Neuronal stem cell (in vitro differentiated cells): ENCODE data around the gene S100PBP.
A peak's percentile ranks its signal among the peaks of the same experiment; 100 is the strongest.

Experiments used
- DNase-seq: peaks from one replicate; pipeline ENCODE4 v3.0.0-alpha.2; 2013; ENCODE audit warnings: low spot score
- H2AFZ ChIP-seq: one replicate; pipeline ENCODE4 v1.6.1; 2013; ENCODE audit warnings: mild to moderate bottlenecking, low read length, inconsistent platforms
- H2AK5ac ChIP-seq: 2 replicates; pipeline ENCODE4 v1.6.1; 2013; ENCODE audit warnings: low read depth, mild to moderate bottlenecking, inconsistent platforms, low read length, moderate library complexity, mixed read lengths
- H2BK120ac ChIP-seq: 2 replicates; pipeline ENCODE4 v1.6.1; 2013; ENCODE audit warnings: low read depth, mild to moderate bottlenecking, inconsistent platforms, low read length, moderate library complexity, mixed read lengths
- H2BK12ac ChIP-seq: one replicate; pipeline ENCODE4 v1.6.1; 2013; ENCODE audit warnings: low read length, inconsistent platforms
- H2BK15ac ChIP-seq: 2 replicates; pipeline ENCODE4 v1.6.1; 2013; ENCODE audit warnings: mild to moderate bottlenecking, low read length, inconsistent platforms, mixed read lengths
- H2BK5ac ChIP-seq: one replicate; pipeline ENCODE4 v1.6.1; 2013; ENCODE audit warnings: inconsistent platforms, mild to moderate bottlenecking, low read length, moderate library complexity
- H3K14ac ChIP-seq: one replicate; pipeline ENCODE4 v1.6.1; 2013; ENCODE audit warnings: low read length, inconsistent platforms
- H3K18ac ChIP-seq: 2 replicates; pipeline ENCODE4 v1.6.1; 2013; ENCODE audit warnings: low read length, inconsistent platforms
- H3K23ac ChIP-seq: 2 replicates; pipeline ENCODE4 v1.6.1; 2013; ENCODE audit warnings: low read depth, mild to moderate bottlenecking, mixed read lengths, low read length, inconsistent platforms; ENCODE audit not compliant: poor library complexity
- H3K27ac ChIP-seq: replicated peaks from 3 replicates; pipeline ENCODE4 v1.5.1; 2013; ENCODE audit warnings: low read length, inconsistent platforms
- H3K27me3 ChIP-seq, 3 experiments: 2 replicates each; pipeline ENCODE4 v1.6.1; 2013; ENCODE audit warnings: low read length in 3 of 3, mild to moderate bottlenecking in 2 of 3, inconsistent platforms in 1 of 3, low read depth in 1 of 3, mixed read lengths in 1 of 3, moderate library complexity in 1 of 3; ENCODE audit not compliant: control insufficient read depth in 3 of 3, insufficient read depth in 3 of 3
- H3K36me3 ChIP-seq, 2 donors: replicated peaks in 1 of 2; 2 replicates each; pipeline ENCODE4 v1.6.1; 2013; ENCODE audit warnings: low read length in 2 of 2; ENCODE audit not compliant: control insufficient read depth in 2 of 2, insufficient read depth in 2 of 2
- H3K4ac ChIP-seq: 2 replicates; pipeline ENCODE4 v1.6.1; 2013; ENCODE audit warnings: inconsistent platforms, mild to moderate bottlenecking, low read length, moderate library complexity
- H3K4me1 ChIP-seq, 2 donors: 1 replicate in 1 of 2; 2 replicates in 1 of 2; pipeline ENCODE4 v1.6.1; 2013; ENCODE audit warnings: low read length in 2 of 2, low read depth in 1 of 2; ENCODE audit not compliant: control insufficient read depth in 2 of 2, insufficient read depth in 1 of 2
- H3K4me2 ChIP-seq: one replicate; pipeline ENCODE4 v1.6.1; 2013; ENCODE audit warnings: mild to moderate bottlenecking, low read length, inconsistent platforms; ENCODE audit not compliant: insufficient read depth, poor library complexity, severe bottlenecking
- H3K4me3 ChIP-seq, 2 donors: 2 replicates each; pipeline ENCODE4 v1.5.1; 2013; ENCODE audit warnings: low read length in 2 of 2, mild to moderate bottlenecking in 2 of 2, inconsistent platforms in 1 of 2, moderate library complexity in 1 of 2
- H3K79me1 ChIP-seq: one replicate; pipeline ENCODE4 v1.6.1; 2013; ENCODE audit warnings: low read depth, mild to moderate bottlenecking, inconsistent platforms, low read length, moderate library complexity
- H3K9ac ChIP-seq: one replicate; pipeline ENCODE4 v1.6.1; 2013; ENCODE audit warnings: mild to moderate bottlenecking, low read depth, low read length, inconsistent platforms; ENCODE audit not compliant: poor library complexity
- H3K9me3 ChIP-seq, 2 donors: replicated peaks in 1 of 2; 2 replicates each; pipeline versions ENCODE3 to v1.6.1; 2013; ENCODE audit warnings: low read length in 2 of 2, mild to moderate bottlenecking in 2 of 2, inconsistent platforms in 1 of 2, low read depth in 1 of 2, mixed read lengths in 1 of 2, moderate library complexity in 1 of 2; ENCODE audit not compliant: control insufficient read depth in 2 of 2, insufficient read depth in 1 of 2
- H4K8ac ChIP-seq: one replicate; pipeline ENCODE4 v1.6.1; 2013; ENCODE audit warnings: low read depth, mild to moderate bottlenecking, inconsistent platforms, low read length, moderate library complexity
- H4K91ac ChIP-seq: one replicate; pipeline ENCODE4 v1.6.1; 2013; ENCODE audit warnings: low read length, low read depth, mild to moderate bottlenecking, inconsistent platforms; ENCODE audit not compliant: poor library complexity
- WGBS, 2 donors: extraction: QIAGEN DNeasy Blood & Tissue Kit; methylation state at CpG; one replicate each; pipeline ENCODE4 v1.1.7; 2013; ENCODE audit warnings: missing lambda C conversion rate in 2 of 2, mixed read lengths in 1 of 2; ENCODE audit not compliant: insufficient read length in 2 of 2, insufficient replicate concordance in 1 of 2; ENCODE audit errors: extremely low coverage in 2 of 2; 5-methylcytosine and 5-hydroxymethylcytosine counted together

S100PBP gene

DNA sequence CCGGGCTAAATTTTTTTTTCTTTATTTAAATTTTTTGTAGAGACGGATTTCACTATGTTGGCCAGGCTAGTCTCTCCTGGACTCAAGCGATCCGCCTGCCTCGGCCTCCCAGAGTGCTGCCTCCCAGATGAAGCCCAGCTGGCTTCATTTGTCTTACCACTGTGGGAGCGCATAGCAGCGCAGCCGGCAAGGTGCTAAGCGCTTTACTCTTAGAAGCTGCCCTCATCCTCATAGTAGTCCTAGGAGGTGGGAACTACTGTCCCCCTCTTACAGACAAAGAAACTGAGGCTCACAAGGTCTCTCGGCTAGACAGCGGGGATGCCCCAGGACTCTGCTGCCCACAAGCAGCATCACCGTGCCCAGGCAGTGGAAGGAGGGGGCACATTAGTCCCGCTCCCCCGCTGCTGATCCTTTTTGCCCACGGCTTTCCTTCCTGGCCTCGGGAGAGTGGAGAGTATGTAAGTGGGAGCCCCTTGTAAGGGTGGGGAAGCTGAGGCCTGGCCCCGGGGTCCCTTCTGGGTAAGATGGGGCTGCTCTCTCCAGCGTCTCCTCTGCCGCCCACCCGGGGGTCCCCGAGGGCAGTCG, 83.0 kb downstream of the S100PBP start:
- DNase-seq, result no peak
- Histone ChIP-seq H3K4ac (no peak overlapping the region), H3K27ac (no peak overlapping the region), H3K4me1 (peaks cover 0 to 6% of the 10 kb centered on the region in 2 donors), H3K9me3 (peaks cover 0 to 4% of the 10 kb centered on the region in 2 donors), H4K8ac (no peak overlapping the region), H3K27me3 (peaks cover 10 to 73% (median 38%) of the 10 kb centered on the region in 3 experiments), H3K4me2 (peak overlapping the region; percentile 95), H3K9ac (peak overlapping the region; percentile 74), H2BK5ac (peak overlapping the region; percentile 84), H3K14ac (no peak overlapping the region), H3K23ac (peak overlapping the region; percentile 77), H3K4me3 (peak overlapping the region; percentile 44 to 80), H3K18ac (peak overlapping the region; percentile 85), H3K79me1 (peaks cover 4% of the 10 kb centered on the region), H4K91ac (no peak overlapping the region), H2BK15ac (peak overlapping the region; percentile 14), H2BK120ac (no peak overlapping the region), H2BK12ac (no peak overlapping the region), H3K36me3 (no peaks in the 10 kb centered on the region), H2AK5ac (peak overlapping the region; percentile 85), H2AFZ (peak overlapping the region; percentile 93)
- WGBS, 2 donors, result no CpG with 5 or more reads among the region's 22 CpGs

DNA sequence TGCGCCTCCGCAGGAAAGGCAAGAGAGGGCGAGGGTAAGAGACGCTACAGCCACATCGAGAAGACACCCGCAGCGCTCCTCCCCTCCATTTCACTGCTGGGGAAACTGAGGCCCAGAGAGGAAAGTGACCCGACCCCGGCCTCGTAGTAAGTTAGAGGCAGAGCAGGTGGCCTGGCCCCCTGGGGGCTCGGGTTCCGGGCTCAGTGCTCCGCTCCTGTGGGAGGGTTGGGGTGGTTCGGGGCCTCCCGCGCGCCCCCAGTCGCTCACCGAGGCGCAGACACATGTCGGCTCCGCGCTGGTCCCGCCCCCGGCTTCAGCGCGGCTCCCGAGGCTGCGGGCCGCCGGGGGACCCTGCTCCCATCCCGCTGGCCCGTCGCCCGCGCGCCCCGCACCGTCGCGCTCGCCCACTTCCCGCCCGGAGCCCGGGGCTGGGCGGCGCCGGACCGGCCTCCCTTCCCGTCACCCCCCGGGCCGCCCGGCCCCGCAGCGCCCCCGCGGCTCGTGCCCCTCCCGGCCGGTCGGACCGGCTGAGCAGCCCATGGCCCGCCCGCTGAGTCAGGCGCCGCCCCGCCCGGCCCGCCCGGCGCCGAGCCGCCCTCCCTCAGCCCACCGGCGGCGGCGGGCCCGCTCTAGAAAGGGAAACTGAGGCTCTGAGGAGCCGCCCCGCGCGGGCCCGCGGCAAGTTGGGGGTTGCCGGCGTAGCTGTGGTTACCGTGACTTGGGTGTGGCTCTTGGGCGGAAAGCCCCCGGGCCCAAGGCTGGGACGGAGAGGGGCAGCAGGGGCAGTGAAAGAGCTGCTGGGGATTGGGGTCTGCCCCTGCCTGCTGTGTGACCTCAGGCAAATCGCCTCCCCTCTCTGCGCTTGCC, 83.7 kb downstream of the S100PBP start, which contains the start of gene TMEM54:
Gene TMEM54, minus strand, starts transcription at position 434 of the 867 bp plus-strand sequence. Its CDS starts 151 bp downstream, at position 283.
- H3K4ac ChIP-seq, result no peak within 1 kb of the TSS
- no peak within 1 kb of the TSS for H3K27ac ChIP-seq
- H3K4me3 ChIP-seq, result peak within 1 kb of the TSS; percentile 44 to 80
- no peak within 1 kb of the TSS for H2BK120ac ChIP-seq
- H3K23ac ChIP-seq, result peak within 1 kb of the TSS; percentile 77
- peak within 1 kb of the TSS; percentile 95 for H3K4me2 ChIP-seq
- H2BK15ac ChIP-seq, result peak within 1 kb of the TSS; percentile 14
- no peak within 1 kb of the TSS for H3K14ac ChIP-seq
- no peaks in the 10 kb centered on the region for H3K36me3 ChIP-seq
- no CpG with 5 or more reads among the region's 92 CpGs for WGBS, 2 donors
- H3K79me1 ChIP-seq, result no peaks in the 10 kb centered on the region
- peaks cover 10 to 66% (median 38%) of the 10 kb centered on the region in 3 experiments for H3K27me3 ChIP-seq
- H3K18ac ChIP-seq, result peak within 1 kb of the TSS; percentile 85
- H2BK12ac ChIP-seq, result peak within 1 kb of the TSS; percentile 14
- peaks cover 0 to 5% of the 10 kb centered on the region in 2 donors for H3K4me1 ChIP-seq
- H2BK5ac ChIP-seq, result peak within 1 kb of the TSS; percentile 84
- no peak within 1 kb of the TSS for H4K8ac ChIP-seq
- DNase-seq, result no peak
- peak within 1 kb of the TSS; percentile 85 for H2AK5ac ChIP-seq
- no peak within 1 kb of the TSS for H4K91ac ChIP-seq
- peaks cover 0 to 4% of the 10 kb centered on the region in 2 donors for H3K9me3 ChIP-seq
- H3K9ac ChIP-seq, result peak within 1 kb of the TSS; percentile 74
- H2AFZ ChIP-seq, result peak within 1 kb of the TSS; percentile 93

DNA sequence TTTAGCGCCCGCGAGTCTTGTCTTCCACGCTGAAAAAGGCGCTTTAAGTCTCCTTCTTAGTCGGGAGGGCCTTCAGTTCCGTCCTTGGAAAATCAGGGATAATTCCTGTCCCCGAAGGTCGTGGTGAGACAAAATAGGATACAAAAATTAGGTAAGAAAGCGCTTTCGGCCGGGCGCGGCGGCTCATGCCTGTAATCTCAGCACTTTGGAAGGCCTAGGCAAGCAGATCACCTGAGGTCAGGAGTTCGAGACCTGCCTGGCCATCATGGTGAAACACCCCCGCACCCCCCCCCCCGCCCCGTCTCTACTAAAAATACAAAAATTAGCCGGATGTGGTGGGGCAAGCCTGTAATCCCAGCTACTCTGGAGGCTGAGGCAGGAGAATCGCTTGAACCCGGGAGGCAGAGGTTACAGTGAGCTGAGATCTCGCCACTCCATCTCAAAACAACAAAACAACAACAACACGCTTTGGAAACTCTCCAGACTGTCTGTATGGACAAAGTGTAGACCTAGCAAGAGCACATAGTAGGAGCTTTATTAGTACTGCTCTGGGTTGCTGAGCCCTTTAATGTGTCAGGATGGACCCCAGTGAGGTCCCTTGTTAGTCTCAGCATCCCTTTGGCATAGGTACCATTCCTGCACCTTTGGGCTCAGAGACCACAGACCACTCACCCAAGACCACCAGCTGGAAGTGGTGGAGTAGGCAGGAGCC, 84.5 kb downstream of the S100PBP start:
- Histone ChIP-seq H2BK15ac (no peak overlapping the region), H3K4me2 (peak overlapping the region; percentile 95), H3K18ac (no peak overlapping the region), H4K8ac (no peak overlapping the region), H3K4me1 (peaks cover 0 to 5% of the 10 kb centered on the region in 2 donors), H3K36me3 (no peaks in the 10 kb centered on the region), H2BK5ac (no peak overlapping the region), H3K4ac (no peak overlapping the region), H2BK120ac (no peak overlapping the region), H2AK5ac (peak overlapping the region; percentile 3), H3K23ac (no peak overlapping the region), H3K27me3 (peaks cover 10 to 58% (median 38%) of the 10 kb centered on the region in 3 experiments), H3K9me3 (peaks cover 0 to 4% of the 10 kb centered on the region in 2 donors), H2BK12ac (peak overlapping the region; percentile 14), H3K27ac (no peak overlapping the region), H3K14ac (no peak overlapping the region), H3K9ac (no peak overlapping the region), H3K4me3 (peak overlapping the region; percentile 44 to 80), H4K91ac (no peak overlapping the region), H3K79me1 (no peaks in the 10 kb centered on the region), H2AFZ (peak overlapping the region; percentile 93)
- WGBS, 2 donors, result no CpG with 5 or more reads among the region's 24 CpGs
- no peak for DNase-seq
